NCI-H1694 treated with DMSO at 0.1 percent for 48 hours (cell line): ENCODE results near the gene KDM5A.

Experiments used
- DNase-seq: peaks from one replicate; lab custom pipeline; 2025; lab: John Stamatoyannopoulos, UW

The KDM5A gene

DNA sequence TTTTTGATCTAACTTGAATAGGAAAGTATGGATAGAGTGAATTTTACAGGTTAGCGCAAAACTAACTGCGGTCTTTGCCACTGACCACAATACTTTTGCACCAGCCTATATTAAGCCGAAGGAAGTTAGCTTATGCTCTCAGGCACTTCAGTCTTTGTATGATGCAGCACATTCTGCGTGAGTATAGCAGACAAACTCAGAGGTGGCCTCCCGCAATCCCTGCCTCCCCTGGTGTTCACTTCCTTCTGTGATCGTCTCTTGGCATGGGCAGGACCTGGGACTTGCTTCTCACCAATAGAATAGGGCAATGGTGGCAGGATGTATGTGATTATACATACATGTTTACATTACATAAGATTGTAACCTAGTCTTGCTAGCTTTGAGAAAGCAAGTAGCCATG is 116.2 kb downstream of the KDM5A start:
- DNase-seq, result no peak

DNA sequence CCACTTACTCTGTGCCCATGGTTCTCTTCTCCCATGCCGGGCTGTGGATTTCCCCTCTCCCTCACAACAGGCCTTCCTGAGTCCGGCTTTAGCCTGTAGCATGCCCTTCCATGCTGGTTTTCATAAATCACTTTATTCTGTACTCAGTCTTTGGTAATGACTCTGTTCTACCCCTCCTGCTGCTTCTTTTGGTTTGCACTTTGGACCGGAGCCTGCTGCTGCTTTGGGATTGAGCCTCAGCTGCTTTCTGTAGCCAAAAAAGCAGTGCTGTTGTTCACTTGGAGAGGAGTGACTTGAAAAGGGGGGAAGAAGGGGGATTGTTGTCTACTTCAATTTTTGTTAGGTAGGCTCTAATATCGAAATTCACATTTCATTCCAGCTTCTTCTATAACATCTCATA is 118.0 kb downstream of the KDM5A start:
- no peak for DNase-seq

DNA sequence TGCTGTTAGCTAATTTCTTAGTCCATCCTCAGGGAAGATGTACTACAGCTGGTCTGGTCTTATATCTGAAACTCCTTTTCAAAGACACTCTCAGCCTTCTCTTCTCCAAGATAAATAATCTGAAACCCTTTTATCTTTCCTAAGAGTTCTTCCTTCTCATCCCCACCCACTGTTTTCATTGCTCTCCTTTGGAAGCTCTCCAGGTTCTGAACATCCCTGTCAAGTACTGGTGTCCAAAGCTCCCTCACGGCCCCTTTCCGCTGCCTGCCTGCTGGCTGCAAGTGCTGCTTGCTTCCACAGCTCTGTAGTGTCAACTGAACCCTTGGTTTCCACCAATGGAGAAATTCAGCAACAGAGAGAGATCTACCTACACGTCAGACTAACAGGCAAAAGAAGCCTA is 119.9 kb downstream of the KDM5A start:
- DNase-seq, result no peak

DNA sequence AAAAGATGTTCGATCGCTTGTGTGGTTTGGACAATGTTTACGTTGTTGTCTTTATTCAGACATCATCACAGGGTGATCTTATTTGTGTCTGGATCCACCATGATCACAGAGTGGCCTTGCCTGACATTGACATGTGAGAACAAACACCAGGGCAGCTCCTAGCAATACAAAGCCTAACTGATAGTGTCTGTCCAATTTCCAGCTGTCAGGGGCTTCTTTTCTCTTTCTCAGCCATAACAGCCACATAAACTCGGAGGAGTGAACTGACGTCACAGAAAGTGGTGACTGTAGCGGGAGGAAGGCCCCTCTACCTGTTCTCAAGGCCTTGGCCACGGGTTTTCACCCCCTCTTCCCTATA is 120.7 kb downstream of the KDM5A start:
- no peak for DNase-seq

DNA sequence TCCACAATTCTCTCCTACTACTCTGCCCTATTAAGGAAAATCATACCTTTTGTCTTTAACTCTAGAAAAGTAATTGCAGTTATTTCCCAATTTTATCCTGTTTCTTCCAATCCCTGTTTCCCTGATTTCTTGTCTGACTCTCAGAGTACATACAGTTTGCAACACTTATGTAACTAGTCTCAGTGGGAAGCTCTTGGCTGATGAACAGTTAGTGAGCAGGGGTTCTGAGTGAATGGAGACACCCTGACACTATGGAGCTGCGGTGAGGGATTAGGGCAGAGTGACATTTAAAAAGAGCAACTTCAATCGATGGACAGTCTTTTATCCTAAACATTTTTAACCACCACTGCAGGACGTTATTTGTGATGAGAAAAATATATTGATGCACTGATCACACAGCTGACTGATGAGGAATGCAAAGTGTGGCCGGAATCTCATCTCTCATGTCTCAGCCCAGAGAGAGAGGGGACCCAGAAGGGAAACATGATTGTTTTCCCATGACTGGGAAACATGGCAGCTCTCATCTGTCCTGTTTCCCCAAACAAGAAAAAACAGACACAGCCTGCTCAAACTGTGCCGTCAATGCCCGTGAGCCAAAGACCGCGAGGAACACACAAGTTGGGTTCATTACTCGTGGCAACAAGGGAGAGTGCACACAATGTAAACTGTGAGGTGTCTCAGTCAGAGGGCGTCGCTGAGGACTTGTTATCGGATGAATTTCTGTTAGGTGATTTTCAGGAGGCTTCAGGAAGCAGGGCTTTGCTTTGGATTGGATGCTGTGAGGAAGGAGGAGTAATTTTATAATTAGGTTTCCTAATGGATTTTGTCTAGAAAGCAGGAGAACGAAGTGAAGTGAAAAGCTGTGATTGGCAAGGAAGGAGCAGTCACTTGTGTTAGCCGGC is 121.3 kb downstream of the KDM5A start:
- DNase-seq, result no peak

DNA sequence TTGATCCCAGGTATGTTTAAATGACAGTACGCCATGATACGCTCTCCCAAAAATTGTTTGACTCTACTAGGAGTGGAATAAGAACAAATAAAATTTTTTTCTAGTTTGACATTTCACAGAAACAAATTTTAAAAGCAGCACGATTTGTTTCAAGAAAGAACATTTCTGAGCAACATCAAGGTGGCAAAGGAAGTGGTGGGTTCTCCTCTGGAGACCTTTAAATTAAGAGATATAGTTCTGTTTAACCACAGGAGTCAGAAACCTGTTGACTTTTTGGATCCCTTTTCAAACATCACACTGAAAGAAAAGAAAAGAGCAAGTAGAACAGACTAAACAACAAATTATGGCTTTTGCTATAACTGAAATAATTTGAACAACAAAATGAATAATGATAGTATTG is 124.0 kb downstream of the KDM5A start:
- DNase-seq, result no peak

DNA sequence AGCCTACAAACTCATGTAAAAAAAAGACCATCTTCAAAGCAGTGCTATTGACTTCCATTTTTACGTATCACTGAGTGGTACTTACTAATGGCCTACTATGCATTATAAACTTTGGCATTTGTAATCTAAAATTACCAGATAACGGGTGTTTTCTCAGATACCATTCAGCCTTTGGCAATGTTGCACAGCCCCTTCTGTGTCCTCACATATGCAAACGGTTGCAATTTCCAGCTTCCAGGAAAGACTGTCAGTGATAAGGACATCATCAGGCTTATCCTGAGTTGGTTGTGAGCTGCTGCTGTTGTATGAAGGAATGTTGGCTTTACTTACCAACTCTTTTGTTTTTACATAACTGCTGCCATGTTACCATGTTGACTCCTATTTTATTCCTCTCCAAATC is 124.9 kb downstream of the KDM5A start:
- no peak for DNase-seq

DNA sequence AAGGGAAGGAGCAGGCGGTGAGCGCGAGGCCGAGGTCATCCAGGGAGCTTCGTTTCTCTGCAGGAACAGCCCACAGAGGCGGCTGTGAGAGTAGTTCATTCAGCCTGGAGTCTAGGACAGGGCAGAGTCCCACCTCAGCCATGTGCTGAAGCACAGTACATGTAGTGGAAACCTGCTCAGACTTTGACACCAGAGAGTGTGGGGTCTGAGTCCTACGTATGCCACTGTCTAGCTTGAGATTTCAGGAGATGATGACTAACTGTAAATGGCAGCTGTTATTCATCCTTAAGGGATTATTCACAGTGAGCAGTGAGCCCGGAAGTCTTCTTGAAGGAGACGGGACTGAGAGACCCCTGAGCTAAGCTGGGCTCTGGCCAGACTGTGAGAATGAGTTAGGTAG is 125.5 kb downstream of the KDM5A start:
- no peak for DNase-seq

DNA sequence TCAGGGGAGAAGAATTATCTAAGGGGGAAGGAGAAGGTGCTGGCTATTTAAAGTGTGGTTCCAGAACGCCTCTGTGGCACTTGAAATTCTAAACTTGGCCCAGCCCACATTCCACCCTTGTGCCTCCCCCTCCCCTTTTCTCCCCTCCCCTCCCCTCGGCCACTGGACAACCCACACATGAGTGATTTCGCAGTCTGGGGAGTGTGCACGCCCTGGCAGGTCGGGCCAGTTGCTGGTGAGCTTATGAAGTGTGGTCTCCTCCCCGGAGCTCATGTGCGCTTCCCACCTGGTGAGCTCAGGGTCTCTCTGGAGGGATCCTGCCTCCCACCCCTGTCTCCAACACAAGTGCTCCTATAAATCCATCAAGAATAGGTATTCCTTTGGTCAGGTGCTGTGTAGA is 126.3 kb downstream of the KDM5A start, which contains the start of gene SLC6A13:
TSS of gene SLC6A13 (minus strand) at position 20 of the 400 bp plus-strand sequence. CDS start 2,784 bp downstream, outside the sequence.
- DNase-seq, result no peak

DNA sequence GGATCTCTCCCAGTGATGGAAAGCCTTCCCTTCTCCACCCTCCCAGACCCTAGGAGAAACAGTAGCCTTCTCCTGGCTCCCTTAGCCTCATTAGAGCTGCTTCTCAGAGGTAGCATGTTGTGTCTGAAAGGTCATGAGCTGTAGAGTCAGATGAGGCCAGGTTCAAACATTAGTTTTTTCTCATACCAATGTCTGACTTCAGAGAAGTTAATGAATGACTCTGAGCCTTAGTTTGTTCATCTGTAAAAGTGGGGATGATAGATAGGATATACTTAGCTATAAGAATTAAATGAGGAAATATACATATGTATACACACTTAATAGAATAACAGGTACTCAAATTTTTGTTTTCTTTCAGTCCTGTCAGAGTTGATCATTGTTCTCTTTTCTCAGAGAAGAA is 127.0 kb downstream of the KDM5A start:
- DNase-seq, result no peak

DNA sequence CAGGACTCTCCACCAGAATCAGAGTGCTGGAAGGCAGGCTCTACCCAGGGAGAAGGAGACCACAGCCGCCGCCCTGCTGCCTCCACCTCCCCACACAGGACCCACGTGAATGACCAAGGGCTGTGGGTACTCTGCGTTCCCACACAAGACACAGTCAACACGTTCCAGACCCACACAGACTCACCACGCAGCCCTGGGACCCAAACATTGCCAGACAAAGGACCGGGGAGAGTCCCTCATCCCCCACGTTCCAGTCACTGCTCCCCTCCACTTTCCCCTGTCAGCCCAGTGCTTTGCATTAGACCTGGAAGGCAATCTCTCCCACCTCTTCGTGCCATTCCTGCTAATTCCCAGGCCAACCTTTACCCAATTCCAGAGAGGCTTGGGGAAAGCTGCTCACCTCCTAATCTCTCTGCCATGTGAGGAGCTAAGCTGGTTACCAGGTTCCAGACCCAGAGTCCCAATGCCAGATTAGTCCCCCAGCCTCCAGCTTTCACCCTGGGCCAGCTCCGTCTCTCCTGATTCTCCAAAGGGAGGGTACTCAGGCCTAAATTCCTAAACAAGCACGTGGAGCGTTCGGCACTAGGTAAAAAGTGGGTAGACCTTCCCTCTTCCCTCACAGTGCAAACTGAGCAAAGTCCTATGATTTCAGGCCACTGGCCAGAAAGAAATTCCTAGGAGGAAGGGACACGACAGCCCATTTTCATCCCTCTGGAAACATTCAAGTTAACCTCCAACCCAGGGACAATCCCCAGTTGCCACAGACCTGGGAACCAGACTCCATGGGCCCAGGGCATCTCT is 131.4 kb downstream of the KDM5A start:
- DNase-seq, result no peak

DNA sequence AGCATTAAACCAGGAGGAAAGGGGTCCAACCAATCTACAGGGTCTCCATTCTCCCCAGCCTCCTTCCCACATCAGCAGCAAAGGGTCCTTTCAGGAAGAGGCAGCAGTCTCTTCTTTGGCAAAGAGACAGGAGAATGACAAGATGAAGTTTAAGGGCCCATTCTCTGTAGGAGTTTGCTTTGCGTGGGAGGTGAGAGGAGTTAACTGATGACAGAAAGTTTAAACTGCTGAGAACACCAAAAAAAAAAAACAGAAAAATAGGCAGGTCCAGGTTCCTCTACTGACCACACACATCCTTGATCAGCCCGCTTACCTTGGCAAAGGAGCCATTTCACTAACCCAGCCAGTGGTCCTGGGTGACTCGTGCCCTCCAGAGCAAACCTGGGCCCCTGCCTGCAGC is 132.2 kb downstream of the KDM5A start:
- DNase-seq, result no peak

DNA sequence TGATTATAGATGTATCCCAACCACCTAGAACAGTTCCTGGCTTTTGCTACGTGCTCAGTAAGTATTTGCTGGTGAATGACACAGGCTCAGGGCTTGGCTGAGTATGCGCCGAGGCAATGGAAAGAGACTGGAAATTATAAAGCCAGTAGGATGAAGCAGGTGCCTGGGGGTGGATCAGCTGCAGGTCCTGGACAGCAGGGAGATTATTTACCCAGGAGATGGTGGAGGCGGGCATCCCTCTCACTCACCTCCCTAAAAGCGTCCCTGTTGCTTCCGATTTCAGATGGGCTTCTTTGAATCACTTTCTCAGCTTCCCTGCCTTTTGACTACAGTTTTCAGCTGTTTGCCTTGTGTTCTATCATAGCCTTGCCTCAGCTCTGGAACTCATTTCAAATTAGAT is 132.9 kb downstream of the KDM5A start:
- DNase-seq, result no peak

DNA sequence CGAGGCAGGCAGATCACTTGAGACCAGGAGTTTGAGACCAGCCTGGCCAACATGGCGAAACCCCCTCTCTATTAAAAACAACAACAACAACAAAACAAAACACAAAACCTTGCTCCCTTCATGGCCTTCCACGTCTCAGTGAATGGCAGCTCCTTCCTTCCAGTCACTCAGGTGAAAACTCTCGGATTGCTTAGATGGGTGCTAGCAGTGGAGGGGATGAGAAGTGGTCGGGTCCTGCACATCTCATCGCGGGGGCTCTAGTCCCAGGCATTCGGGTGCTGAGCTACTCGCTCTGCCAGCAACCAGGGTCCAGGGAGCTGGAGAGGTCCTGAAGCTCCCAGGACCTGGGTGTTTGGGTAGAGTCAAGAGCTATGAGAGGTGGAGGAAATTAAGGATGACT is 134.2 kb downstream of the KDM5A start:
- DNase-seq, result no peak

DNA sequence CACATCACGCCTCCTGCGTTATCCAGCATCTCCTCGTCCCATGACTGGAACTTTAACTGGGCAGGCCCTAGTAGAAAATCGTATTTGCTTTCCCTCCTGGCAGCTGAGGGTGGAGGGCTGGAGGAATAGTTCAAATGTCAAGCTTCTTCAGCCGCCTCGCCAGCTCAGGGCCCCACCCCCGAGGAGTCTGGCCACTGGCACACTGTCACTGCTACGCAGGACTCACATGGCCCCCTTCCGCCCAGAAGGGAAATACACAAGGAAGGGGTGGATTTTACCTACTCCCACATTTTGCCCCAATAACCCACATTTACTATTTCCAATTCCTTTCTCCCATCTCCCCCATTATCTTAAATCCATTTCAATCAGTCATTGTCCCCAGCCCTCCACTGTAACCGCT is 135.1 kb downstream of the KDM5A start:
- DNase-seq, result no peak

DNA sequence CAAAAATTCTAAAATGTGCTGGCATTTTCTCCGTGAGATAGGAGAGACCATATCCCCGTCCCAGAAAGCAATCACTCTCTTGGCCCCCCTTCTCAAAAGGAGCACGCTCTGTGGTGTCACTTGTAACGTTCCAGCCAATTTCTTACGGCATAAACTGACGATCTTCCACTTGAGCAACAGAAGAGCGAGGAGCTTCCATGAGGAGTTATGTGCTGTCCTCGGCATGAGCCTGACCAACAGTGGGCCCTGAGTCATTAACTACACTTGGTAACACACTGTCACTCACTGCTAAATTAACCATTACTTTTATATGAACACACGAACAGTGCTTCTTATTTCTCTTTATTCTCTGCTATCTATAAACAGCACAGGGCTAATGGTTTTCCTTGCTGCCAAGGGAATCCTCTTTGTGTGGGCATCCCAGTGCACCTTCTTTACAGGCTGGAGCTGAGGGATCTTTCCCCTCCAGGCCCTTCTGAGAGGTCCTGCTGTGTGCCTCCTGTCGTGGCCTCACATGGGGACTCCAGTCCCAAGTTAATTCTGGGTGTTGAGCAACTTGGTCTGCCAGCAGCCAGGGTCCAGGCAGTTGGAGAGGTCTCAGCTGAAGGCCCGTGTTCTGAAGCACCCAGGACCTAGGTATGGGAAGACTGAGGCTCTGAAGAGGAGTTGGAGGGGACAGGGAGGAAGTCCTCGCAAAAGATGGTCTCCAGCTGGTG is 135.8 kb downstream of the KDM5A start:
- no peak for DNase-seq

DNA sequence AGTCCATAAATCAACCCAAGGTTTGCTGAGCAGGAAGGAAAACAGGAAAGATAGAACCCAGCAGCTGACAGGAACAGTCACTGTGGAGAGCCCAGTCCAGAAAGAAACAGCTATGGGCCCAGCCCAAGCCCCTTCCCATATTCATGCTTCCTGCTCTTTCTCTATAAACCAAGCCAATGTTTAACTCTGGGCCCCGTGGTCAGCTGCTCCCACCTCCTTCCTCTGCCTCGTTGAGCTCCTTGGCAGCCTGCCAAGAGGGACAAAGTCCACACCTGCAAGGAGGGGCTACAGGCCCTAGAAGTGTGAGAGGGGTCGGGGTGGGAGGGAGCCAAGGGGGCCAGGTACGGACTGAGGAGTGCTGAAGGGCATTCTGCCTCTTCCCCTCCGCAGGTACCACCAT is 136.5 kb downstream of the KDM5A start:
- DNase-seq, result no peak

DNA sequence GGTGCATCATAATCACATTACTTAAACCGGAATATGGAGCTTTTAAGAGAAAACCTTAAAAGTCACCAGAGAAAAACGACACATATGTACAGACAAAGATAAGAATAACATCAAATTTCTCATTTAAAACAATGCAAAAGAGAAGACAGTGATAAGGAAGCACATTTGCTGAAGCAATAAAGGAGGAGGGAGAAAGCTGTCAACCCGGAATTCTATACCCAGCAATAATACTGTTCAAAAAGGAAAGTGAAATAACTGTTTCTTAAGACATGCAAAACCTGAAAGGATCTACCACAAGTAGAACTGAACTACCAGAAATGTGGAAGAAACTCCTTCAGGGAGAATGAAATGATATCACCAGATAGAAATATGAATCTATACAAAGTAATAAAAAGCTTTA is 141.8 kb downstream of the KDM5A start:
- no peak for DNase-seq

DNA sequence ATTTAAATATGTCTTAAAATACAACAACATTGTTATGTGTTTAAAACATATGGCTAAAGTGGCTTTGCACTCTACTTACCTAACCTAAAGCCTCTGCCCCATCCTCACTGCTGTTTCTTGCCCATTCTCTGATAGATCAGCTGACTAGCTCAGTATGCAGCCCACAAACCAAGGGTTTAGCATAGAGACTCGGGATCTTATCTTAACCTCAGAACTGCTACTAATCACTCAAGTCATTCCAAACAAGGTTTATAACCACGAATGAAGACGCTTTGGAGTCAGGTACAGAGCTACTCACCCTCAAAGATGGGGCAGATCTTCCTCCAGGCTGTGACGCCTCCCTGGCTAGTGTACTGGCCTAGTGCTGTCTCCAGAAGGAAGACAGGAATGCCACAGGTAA is 145.7 kb downstream of the KDM5A start:
- no peak for DNase-seq

DNA sequence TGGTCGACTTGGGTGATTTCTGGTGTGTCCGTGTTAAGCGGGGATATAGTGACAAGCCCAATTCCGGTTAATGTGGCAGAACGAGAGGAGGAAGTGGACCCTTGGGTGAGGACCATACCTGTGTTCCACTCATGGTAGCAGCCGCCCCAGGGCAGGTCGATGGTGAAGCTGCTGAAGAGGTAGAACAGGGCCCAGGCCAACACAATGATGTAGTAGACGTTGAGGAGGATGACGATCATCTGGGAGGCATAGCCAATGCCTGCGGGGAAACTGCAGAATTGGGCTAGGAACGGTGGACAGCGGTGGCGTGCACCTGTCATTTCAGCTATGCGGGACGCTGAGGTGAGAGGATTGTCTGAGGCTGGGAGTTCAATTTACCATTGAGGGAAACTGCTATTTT is 146.6 kb downstream of the KDM5A start:
- no peak for DNase-seq

DNA sequence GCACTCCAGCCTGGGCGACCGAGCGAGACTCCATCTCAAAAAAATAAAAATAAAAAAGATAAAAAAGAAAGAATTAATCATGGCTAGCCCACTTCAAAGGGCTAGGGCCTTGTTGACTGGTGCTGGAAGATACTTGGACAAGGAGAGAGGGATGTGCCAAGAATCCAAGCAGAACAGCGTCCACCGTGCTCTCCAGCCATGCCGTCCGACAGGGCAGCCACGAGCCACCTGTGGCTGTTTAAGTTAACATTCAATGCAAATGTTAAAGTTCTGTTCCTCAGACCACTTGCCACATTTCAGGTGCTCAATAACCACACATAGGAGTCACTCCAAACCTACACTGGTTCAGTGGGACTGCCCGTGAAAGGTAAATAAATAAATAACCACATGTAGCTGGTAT is 147.9 kb downstream of the KDM5A start:
- no peak for DNase-seq

DNA sequence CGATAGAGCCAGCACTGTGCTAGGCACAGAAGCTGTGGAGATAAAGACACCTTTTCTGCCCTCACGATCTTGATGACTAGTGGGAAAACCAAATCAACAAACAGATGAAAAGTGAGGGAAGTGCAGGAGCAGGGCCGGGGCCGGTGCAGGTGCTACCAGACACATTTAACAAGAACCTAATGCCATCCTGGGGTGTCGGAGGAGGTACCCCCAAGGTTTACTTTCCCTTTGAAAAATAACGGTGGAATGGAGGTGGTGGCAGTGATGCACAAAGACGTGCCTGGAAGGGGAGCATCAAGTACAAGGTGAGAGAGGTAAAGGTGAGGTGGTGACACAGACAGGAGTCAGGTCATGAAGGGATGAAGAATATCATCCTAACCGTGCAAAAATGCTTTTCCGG is 148.6 kb downstream of the KDM5A start:
- no peak for DNase-seq
